ENCODE data around the gene TCTN3.
A peak's percentile ranks its signal among the peaks of the same experiment; 100 is the strongest.

TCTN3 gene

GRCh38 chr10:95655571-95656290, 38.0 kb downstream of the TCTN3 start:
- peak overlapping the region; percentile 71 to 88 for H3K4me3 ChIP-seq (ENCODE audit: low read length in 2 of 2)
- no peaks in the 10 kb centered on the region for H3K9me3 ChIP-seq (ENCODE audit: control insufficient read depth in 2 of 2, low read length in 2 of 2)
- peaks cover 6 to 7% of the 10 kb centered on the region in 2 donors for H3K36me3 ChIP-seq (ENCODE audit: control insufficient read depth in 2 of 2, insufficient read depth in 2 of 2, low read length in 2 of 2)
- H3K27ac ChIP-seq (ENCODE audit: low read length): no peak overlapping the region
- H3K9ac ChIP-seq (ENCODE audit: low read length in 2 of 2): peak overlapping the region; percentile 69 to 75
- peaks cover 16% of the 10 kb centered on the region for H3K4me1 ChIP-seq (ENCODE audit: control insufficient read depth, insufficient read depth, low read length)
- H3K27me3 ChIP-seq (ENCODE audit: control insufficient read depth in 1 of 2, insufficient read depth in 2 of 2, low read length in 2 of 2): no peaks in the 10 kb centered on the region

GRCh38 chr10:95653895-95654294, 39.8 kb downstream of the TCTN3 start:
- no peak overlapping the region for H3K9ac ChIP-seq (ENCODE audit: low read length in 2 of 2)
- H3K4me3 ChIP-seq (ENCODE audit: low read length in 2 of 2): no peak overlapping the region
- H3K4me1 ChIP-seq (ENCODE audit: control insufficient read depth, insufficient read depth, low read length): peaks cover 16% of the 10 kb centered on the region
- H3K27me3 ChIP-seq (ENCODE audit: control insufficient read depth in 1 of 2, insufficient read depth in 2 of 2, low read length in 2 of 2): no peaks in the 10 kb centered on the region
- no peaks in the 10 kb centered on the region for H3K9me3 ChIP-seq (ENCODE audit: control insufficient read depth in 2 of 2, low read length in 2 of 2)
- H3K27ac ChIP-seq (ENCODE audit: low read length): no peak overlapping the region
- H3K36me3 ChIP-seq (ENCODE audit: control insufficient read depth in 2 of 2, insufficient read depth in 2 of 2, low read length in 2 of 2): peaks cover 6 to 7% of the 10 kb centered on the region in 2 donors

GRCh38 chr10:95651346-95652060, 42.2 kb downstream of the TCTN3 start:
- H3K4me3 ChIP-seq (ENCODE audit: low read length in 2 of 2): no peak overlapping the region
- H3K4me1 ChIP-seq (ENCODE audit: control insufficient read depth, insufficient read depth, low read length): peaks cover 7% of the 10 kb centered on the region
- no peak overlapping the region for H3K27ac ChIP-seq (ENCODE audit: low read length)
- no peaks in the 10 kb centered on the region for H3K27me3 ChIP-seq (ENCODE audit: control insufficient read depth in 1 of 2, insufficient read depth in 2 of 2, low read length in 2 of 2)
- no peaks in the 10 kb centered on the region for H3K9me3 ChIP-seq (ENCODE audit: control insufficient read depth in 2 of 2, low read length in 2 of 2)
- peaks cover 6 to 16% of the 10 kb centered on the region in 2 donors for H3K36me3 ChIP-seq (ENCODE audit: control insufficient read depth in 2 of 2, insufficient read depth in 2 of 2, low read length in 2 of 2)
- no peak overlapping the region for H3K9ac ChIP-seq (ENCODE audit: low read length in 2 of 2)

GRCh38 chr10:95650232-95650631, 43.5 kb downstream of the TCTN3 start:
- Histone ChIP-seq H3K36me3 (ENCODE audit: control insufficient read depth in 2 of 2, insufficient read depth in 2 of 2, low read length in 2 of 2) (peaks cover 11 to 20% of the 10 kb centered on the region in 2 donors), H3K9me3 (ENCODE audit: control insufficient read depth in 2 of 2, low read length in 2 of 2) (no peaks in the 10 kb centered on the region), H3K4me1 (ENCODE audit: control insufficient read depth, insufficient read depth, low read length) (no peaks in the 10 kb centered on the region), H3K9ac (ENCODE audit: low read length in 2 of 2) (no peak overlapping the region), H3K27me3 (ENCODE audit: control insufficient read depth in 1 of 2, insufficient read depth in 2 of 2, low read length in 2 of 2) (no peaks in the 10 kb centered on the region), H3K27ac (ENCODE audit: low read length) (no peak overlapping the region), H3K4me3 (ENCODE audit: low read length in 2 of 2) (no peak overlapping the region)

GRCh38 chr10:95648138-95648537, 45.6 kb downstream of the TCTN3 start:
- Histone ChIP-seq H3K4me3 (ENCODE audit: low read length in 2 of 2) (no peak overlapping the region), H3K27me3 (ENCODE audit: control insufficient read depth in 1 of 2, insufficient read depth in 2 of 2, low read length in 2 of 2) (no peaks in the 10 kb centered on the region), H3K36me3 (ENCODE audit: control insufficient read depth in 2 of 2, insufficient read depth in 2 of 2, low read length in 2 of 2) (peaks cover 11 to 19% of the 10 kb centered on the region in 2 donors), H3K9ac (ENCODE audit: low read length in 2 of 2) (no peak overlapping the region), H3K27ac (ENCODE audit: low read length) (no peak overlapping the region), H3K4me1 (ENCODE audit: control insufficient read depth, insufficient read depth, low read length) (no peaks in the 10 kb centered on the region), H3K9me3 (ENCODE audit: control insufficient read depth in 2 of 2, low read length in 2 of 2) (no peaks in the 10 kb centered on the region)

- H3K4me1 ChIP-seq (ENCODE audit: control insufficient read depth, insufficient read depth, low read length): no peaks in the 10 kb centered on the region
- no peak overlapping the region for H3K4me3 ChIP-seq (ENCODE audit: low read length in 2 of 2)
- H3K27me3 ChIP-seq (ENCODE audit: control insufficient read depth in 1 of 2, insufficient read depth in 2 of 2, low read length in 2 of 2): no peaks in the 10 kb centered on the region
- no peaks in the 10 kb centered on the region for H3K9me3 ChIP-seq (ENCODE audit: control insufficient read depth in 2 of 2, low read length in 2 of 2)
- H3K36me3 ChIP-seq (ENCODE audit: control insufficient read depth in 2 of 2, insufficient read depth in 2 of 2, low read length in 2 of 2): peaks cover 8 to 20% of the 10 kb centered on the region in 2 donors
- H3K9ac ChIP-seq (ENCODE audit: low read length in 2 of 2): no peak overlapping the region
- H3K27ac ChIP-seq (ENCODE audit: low read length): no peak overlapping the region
Measured at GRCh38 chr10:95646160-95646559, 47.6 kb downstream of the TCTN3 start.

- peaks cover 12 to 25% of the 10 kb centered on the region in 2 donors for H3K36me3 ChIP-seq (ENCODE audit: control insufficient read depth in 2 of 2, insufficient read depth in 2 of 2, low read length in 2 of 2)
- no peak overlapping the region for H3K4me3 ChIP-seq (ENCODE audit: low read length in 2 of 2)
- no peak overlapping the region for H3K27ac ChIP-seq (ENCODE audit: low read length)
- H3K9ac ChIP-seq (ENCODE audit: low read length in 2 of 2): no peak overlapping the region
- H3K9me3 ChIP-seq (ENCODE audit: control insufficient read depth in 2 of 2, low read length in 2 of 2): no peaks in the 10 kb centered on the region
- H3K4me1 ChIP-seq (ENCODE audit: control insufficient read depth, insufficient read depth, low read length): no peaks in the 10 kb centered on the region
- H3K27me3 ChIP-seq (ENCODE audit: control insufficient read depth in 1 of 2, insufficient read depth in 2 of 2, low read length in 2 of 2): no peaks in the 10 kb centered on the region
Measured at GRCh38 chr10:95644901-95645300, 48.8 kb downstream of the TCTN3 start.

GRCh38 chr10:95640891-95641315, 52.8 kb downstream of the TCTN3 start:
- Histone ChIP-seq H3K27me3 (ENCODE audit: control insufficient read depth in 1 of 2, insufficient read depth in 2 of 2, low read length in 2 of 2) (no peaks in the 10 kb centered on the region), H3K4me3 (ENCODE audit: low read length in 2 of 2) (no peak overlapping the region), H3K9ac (ENCODE audit: low read length in 2 of 2) (no peak overlapping the region), H3K4me1 (ENCODE audit: control insufficient read depth, insufficient read depth, low read length) (no peaks in the 10 kb centered on the region), H3K36me3 (ENCODE audit: control insufficient read depth in 2 of 2, insufficient read depth in 2 of 2, low read length in 2 of 2) (peaks cover 19% of the 10 kb centered on the region in 2 donors), H3K9me3 (ENCODE audit: control insufficient read depth in 2 of 2, low read length in 2 of 2) (no peaks in the 10 kb centered on the region), H3K27ac (ENCODE audit: low read length) (no peak overlapping the region)

GRCh38 chr10:95637911-95638310, 55.8 kb downstream of the TCTN3 start:
- Histone ChIP-seq H3K9me3 (ENCODE audit: control insufficient read depth in 2 of 2, low read length in 2 of 2) (no peaks in the 10 kb centered on the region), H3K27me3 (ENCODE audit: control insufficient read depth in 1 of 2, insufficient read depth in 2 of 2, low read length in 2 of 2) (no peaks in the 10 kb centered on the region), H3K27ac (ENCODE audit: low read length) (no peak overlapping the region), H3K36me3 (ENCODE audit: control insufficient read depth in 2 of 2, insufficient read depth in 2 of 2, low read length in 2 of 2) (peaks cover 27 to 28% of the 10 kb centered on the region in 2 donors), H3K4me3 (ENCODE audit: low read length in 2 of 2) (no peak overlapping the region), H3K4me1 (ENCODE audit: control insufficient read depth, insufficient read depth, low read length) (no peaks in the 10 kb centered on the region), H3K9ac (ENCODE audit: low read length in 2 of 2) (no peak overlapping the region)

- Histone ChIP-seq H3K9ac (ENCODE audit: low read length in 2 of 2) (no peak overlapping the region), H3K27ac (ENCODE audit: low read length) (no peak overlapping the region), H3K9me3 (ENCODE audit: control insufficient read depth in 2 of 2, low read length in 2 of 2) (no peaks in the 10 kb centered on the region), H3K4me3 (ENCODE audit: low read length in 2 of 2) (no peak overlapping the region), H3K27me3 (ENCODE audit: control insufficient read depth in 1 of 2, insufficient read depth in 2 of 2, low read length in 2 of 2) (no peaks in the 10 kb centered on the region), H3K4me1 (ENCODE audit: control insufficient read depth, insufficient read depth, low read length) (no peaks in the 10 kb centered on the region), H3K36me3 (ENCODE audit: control insufficient read depth in 2 of 2, insufficient read depth in 2 of 2, low read length in 2 of 2) (peaks cover 25 to 30% of the 10 kb centered on the region in 2 donors)
Measured at GRCh38 chr10:95637140-95637539, 56.6 kb downstream of the TCTN3 start.

- Histone ChIP-seq H3K4me3 (ENCODE audit: low read length in 2 of 2) (no peak overlapping the region), H3K36me3 (ENCODE audit: control insufficient read depth in 2 of 2, insufficient read depth in 2 of 2, low read length in 2 of 2) (peaks cover 24 to 31% of the 10 kb centered on the region in 2 donors), H3K4me1 (ENCODE audit: control insufficient read depth, insufficient read depth, low read length) (no peaks in the 10 kb centered on the region), H3K9ac (ENCODE audit: low read length in 2 of 2) (no peak overlapping the region), H3K9me3 (ENCODE audit: control insufficient read depth in 2 of 2, low read length in 2 of 2) (no peaks in the 10 kb centered on the region), H3K27me3 (ENCODE audit: control insufficient read depth in 1 of 2, insufficient read depth in 2 of 2, low read length in 2 of 2) (no peaks in the 10 kb centered on the region), H3K27ac (ENCODE audit: low read length) (no peak overlapping the region)
Measured at GRCh38 chr10:95635319-95635733, 58.4 kb downstream of the TCTN3 start.

Data from stomach smooth muscle (tissue), 2 donors.